Measurements from ENCODE around the gene ABHD6. TPM values are rescaled to one million over a fixed set of nuclear protein-coding genes. Genes with fewer than 3 reads are reported as not detected.
"Not testable (repeated sequence)": the region's sequence is repeated elsewhere in the genome, so short reads cannot be mapped to it uniquely, and the experiment has no call there.

Gene ABHD6
- total RNA-seq, 1 donor from 2014 or later: 23.4 TPM

DNA sequence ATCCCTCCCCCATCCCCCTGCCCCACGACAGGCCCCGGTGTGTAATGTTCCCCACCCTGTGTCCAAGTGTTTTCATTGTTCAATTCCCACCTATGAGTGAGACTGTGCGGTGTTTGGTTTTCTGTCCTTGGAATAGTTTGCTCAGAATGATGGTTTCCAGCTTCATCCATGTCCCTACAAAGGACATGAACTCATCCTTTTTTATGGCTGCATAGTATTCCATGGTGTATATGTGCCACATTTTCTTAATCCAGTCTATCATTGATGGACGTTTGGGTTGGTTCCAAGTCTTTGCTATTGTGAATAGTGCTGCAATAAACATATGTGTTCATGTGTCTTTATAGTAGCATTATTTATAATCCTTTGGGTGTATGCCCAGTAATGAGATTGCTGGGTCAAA, 5.3 kb downstream of the ABHD6 start:
- not testable (repeated sequence) for DNase-seq (ENCODE audit: low spot score)

GRCh38 chr3:58243976-58244585, 6.5 kb downstream of the ABHD6 start:
- DNase-seq (ENCODE audit: low spot score): no peak

DNA sequence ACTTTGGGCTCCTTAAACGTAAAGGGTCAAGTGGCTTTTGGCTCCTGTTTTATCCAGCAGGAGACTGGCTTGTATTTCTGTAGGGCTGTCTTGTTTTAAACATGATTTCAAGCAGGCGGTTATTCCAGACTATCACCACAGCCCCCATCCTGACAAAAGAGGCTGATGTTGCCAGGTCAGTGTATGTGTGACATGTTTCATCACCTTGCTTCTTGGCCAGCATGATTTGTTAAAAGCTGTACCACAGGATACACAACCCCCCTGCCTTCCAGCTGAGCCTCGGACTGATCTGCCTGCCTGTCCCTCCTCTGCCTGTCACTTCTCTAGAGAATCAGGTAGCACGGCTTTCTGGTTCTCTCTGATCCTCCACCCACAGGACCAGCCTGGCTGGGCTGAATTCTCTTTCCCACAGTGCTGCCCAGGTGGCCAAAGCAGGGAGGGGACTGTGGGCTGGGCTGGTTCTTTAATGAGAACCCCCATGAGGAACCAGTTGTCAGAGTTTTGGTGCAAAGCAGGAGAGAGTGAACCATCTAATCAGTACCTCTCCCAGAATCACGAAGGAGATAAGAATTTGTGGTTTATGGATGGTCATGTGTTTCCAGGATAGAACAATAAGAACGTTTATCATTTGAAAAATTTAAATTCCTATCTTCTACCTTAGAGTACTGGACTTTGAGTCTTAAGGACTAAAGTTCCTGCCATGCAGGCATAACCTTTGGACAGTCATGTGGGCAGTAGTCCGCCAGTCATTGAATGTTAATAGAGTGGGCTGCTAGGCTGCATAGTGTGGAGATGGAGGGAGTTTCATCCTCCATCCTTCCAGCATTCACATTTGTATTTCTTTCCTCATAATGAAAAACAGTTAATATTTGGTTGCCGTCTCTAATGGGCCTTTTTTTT, 8.8 kb downstream of the ABHD6 start:
- no peak for DNase-seq (ENCODE audit: low spot score)

DNA sequence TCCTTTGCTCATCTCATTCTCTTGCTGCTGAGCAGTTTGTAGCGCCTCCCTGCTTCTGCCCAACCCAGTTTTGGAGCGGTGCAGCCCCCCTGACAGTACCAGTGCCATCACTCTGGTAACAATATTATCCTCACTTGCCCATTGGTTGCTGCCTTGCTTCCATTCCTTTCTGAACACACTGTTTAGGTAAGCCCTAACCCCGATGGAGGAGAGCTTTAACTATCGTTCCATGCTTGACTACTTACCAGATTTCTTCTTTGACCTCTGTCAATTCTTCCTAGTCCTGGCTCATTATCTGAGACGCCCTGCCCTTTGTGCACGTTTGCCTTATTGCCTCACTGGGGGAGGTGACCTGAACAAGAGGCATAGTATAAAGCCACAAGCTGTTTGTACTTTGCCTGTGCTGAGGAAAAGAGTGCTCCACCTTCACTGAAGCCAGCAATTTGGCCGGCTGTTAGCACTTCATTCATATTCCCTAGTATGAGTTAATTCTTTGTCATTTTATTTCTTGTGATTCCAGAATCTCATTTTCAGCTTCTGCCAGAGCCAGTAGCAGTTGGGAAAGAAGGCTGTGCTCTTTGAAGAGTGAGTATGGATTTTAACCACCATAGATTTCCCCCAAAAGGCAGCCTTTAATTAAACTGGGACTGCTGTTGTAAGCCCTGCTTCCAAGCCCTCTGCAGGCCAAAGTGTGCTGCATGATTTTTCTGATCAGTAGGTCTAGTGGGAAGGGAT, 11.9 kb downstream of the ABHD6 start:
- DNase-seq (ENCODE audit: low spot score): no peak

DNA sequence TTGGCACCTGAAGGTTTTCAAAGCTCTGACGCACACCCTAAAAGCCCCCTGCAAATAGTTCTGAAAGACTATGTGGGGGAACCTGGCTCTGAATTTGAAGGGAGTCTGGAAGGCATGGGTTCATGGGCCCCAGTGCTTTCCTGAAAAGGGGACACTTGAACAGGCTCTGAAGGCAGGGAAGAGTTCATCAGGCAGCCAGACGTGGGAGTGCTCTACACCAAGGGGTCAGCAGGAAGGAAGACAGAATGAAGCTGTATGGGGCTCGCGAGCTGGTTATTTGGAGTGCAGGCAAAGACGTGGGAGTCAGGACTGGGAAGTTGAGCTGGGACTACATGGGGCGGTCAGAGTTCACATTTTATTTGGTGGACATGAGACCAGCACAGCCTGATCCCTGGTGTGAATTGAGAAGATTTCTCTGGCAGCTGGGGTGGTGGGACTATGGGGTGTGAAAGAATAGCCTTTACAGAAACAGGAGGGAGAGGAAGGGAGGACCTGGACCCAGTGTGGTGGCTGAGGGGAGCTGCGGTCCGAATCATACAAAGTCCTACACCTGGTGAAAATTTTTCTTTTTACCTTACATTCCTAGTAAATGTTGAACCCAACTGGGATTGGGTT, 12.6 kb downstream of the ABHD6 start:
- DNase-seq (ENCODE audit: low spot score): no peak

DNA sequence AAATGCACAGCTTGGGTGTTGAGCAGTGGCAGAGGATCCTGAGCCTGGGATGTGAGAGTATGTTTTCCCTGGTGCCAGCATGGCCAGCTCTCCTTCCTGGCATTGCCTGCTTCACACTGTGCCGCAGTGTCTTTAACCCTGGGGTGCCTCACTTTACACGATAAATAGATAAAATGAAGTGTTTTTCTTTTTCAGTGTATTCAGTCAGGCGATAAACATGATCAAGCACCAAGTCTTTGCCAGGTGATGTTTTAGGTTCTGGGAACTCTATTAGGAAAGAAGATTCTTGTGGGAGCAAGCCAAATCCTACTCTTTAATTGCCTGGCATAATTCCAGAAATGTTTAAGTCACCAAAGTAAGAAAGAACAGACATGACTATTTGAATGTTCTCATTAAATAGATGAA, 14.0 kb downstream of the ABHD6 start:
- DNase-seq (ENCODE audit: low spot score): no peak

DNA sequence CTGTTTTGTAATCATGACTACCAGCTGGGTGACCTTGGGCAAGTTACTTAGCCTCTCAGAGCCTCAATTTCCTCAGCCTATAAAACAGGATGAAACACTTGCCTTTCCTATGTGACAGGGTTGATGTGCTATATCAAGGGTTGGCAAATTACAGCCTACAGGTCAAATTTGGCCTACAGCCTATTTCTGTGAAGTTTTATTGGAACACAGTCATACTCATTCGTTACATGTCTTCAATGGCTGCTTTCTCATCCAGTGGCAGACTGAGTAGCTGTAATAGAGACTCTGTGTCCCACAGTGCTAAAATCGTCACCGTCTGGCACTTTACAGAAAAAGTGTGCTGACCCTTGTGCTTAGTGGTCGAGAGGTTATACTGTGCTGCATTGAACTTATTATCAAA, 16.6 kb downstream of the ABHD6 start:
- no peak for DNase-seq (ENCODE audit: low spot score)

- DNase-seq (ENCODE audit: low spot score): no peak
Measured at GRCh38 chr3:58256061-58256460, 18.5 kb downstream of the ABHD6 start.

GRCh38 chr3:58256511-58256910, 18.9 kb downstream of the ABHD6 start:
- no peak for DNase-seq (ENCODE audit: low spot score)

DNA sequence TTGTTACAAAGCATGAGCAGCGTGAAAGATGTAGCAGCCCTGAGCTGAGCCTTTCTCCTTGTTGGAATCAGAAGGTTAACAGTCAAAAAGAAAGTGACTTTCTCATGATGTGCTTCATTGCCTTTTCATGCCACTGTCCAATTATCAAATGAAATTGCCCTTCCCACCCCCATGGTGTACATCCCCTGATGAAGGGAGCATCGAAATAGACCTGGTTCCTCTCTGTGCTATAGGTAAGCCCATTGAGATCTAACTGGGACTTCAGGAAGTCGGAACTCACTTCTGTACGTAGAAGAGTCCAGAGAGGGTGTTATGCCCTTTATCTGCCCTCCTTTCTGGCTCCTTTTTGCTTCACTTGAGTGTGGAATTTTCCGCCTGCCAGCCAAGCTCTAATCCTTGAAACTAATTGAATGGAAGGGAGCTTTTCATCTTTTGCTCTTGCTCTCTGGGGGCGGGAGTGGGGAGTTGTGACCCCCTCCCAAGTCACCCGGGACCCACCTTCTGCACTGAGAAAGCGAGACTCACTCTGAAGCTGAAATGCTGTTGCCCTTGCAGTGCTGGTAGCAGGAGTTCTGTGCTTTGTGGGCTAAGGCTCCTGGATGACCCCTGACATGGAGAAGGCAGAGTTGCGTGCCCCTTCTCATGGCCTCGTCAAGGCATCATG, 20.9 kb downstream of the ABHD6 start:
- DNase-seq (ENCODE audit: low spot score): no peak

- no peak for DNase-seq (ENCODE audit: low spot score)
Measured at GRCh38 chr3:58260261-58260731, 22.7 kb downstream of the ABHD6 start.

- no peak for DNase-seq (ENCODE audit: low spot score)
Measured at GRCh38 chr3:58260733-58261132, 23.1 kb downstream of the ABHD6 start.

DNA sequence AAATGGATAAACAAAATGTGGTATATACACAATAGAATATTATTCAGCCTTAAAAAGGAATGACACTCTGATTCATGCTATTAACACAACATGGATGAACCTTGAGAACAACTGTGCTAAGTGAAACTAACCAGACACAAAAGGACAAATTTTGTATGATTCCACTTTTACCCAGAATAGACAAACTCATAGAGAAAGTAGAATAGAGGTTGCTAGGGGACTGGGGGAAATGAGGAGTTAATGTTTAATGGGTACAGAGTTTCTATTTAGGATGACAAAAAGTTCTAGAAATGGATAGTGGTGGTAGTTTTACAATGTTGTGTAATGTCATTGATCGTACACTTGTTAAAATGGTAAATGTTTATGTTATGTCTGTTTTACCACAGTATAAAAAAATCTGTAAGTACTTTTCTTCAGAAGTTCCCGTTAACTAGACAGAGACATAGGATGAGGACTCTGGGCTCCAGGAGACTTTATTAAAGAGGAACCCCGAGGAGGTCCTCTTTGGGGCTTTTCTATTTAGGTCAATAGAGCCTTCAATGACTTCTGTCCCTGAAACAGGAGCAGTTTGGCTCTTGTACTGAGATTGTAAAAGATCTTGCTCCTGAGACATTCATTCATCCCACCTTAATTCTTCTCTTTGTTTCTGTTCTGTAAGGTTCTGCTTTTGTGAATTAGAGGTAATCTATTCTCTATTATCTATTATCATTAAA, 24.5 kb downstream of the ABHD6 start:
- no peak for DNase-seq (ENCODE audit: low spot score)

- peak; percentile 25 for DNase-seq (ENCODE audit: low spot score)
Measured at GRCh38 chr3:58266577-58266976, 29.0 kb downstream of the ABHD6 start.

DNA sequence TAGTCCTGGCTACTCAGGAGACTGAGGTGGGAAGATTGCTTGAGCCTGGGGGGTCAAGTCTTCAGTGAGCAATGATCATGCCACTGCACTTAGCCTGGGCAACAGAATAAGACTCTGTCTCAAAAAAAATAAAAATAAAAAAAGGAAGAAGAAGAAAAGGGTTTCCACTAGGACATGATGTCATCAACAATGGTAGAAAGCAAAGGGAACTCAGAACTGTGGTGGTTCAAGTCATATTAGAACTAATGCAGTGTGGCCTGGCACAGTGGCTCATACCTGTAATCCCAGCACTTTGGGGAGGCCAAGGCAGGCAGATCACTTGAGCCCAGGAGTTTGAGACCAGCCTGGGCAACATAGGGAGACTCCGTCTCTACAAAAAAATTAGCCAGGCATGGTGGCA, 30.0 kb downstream of the ABHD6 start:
- DNase-seq (ENCODE audit: low spot score): not testable (repeated sequence)

DNA sequence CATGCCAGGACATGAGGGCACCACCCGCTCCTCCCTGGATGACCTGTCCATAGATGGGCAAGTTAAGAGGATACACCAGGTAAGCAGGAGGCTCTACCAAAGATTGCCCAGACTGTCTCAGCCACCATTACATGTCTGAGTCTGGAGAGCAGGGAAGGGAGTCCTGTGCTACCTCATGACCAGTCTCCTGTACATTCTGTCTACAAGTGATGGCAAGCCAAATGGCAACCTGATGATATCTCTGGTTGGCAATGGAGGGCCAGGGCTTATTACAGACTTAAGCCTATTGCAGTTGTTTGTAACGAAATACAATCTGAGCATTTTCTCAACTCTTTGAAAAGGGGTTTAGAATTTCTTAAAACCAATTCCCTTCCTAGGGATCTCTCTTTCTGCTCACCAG, 31.8 kb downstream of the ABHD6 start:
- DNase-seq (ENCODE audit: low spot score): no peak

DNA sequence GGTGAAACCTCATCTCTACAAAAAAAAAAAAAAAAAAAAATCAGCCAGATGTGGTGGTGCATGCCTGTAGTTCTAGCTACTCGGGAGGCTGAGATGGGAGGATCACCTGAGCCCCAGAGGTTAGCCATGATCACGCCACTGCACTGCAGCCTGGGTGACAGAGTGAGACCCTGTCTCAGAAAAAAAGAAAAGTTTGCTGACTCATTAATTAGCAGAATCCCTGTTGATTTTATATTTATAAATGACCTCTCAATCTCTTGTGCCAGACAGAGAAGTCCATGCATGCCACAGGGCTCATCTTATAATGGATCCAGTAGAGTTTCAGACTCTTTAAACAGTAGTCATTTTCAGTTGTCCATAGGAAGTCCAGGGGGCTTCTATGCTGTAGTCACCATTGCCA, 32.9 kb downstream of the ABHD6 start:
- no peak for DNase-seq (ENCODE audit: low spot score)

DNA sequence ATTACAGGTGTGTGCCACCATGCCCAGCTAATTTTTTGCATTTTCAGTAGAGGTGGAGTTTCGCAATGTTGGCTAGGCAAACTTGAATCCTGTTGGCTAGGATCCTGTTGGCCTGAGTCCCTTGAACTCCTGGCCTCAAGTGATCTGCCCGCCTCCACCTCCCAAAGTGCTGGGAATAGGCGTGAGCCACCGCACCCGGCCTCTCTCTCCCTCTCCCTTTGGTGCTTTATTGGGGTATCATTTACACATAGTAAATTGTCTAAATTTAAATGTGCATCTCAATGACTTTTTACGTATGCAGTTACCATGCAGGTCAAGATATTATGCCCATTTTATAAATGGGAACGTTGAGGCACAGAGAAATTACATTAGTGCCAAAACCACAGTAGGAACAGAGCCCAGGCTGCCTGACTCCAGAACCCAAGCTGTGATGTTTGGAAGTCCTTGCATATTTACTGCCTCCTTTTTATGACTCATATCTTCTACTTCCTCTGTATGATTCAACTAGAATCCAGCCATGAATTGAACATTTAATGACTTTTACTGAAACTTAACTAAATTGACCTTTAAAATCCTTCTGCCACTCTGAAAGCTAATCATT, 34.4 kb downstream of the ABHD6 start:
- DNase-seq (ENCODE audit: low spot score): no peak

GRCh38 chr3:58272891-58273290, 35.3 kb downstream of the ABHD6 start:
- no peak for DNase-seq (ENCODE audit: low spot score)

- not testable (repeated sequence) for DNase-seq (ENCODE audit: low spot score)
Measured at GRCh38 chr3:58273362-58273761, 35.8 kb downstream of the ABHD6 start.
